Activated CD4-positive, CD25-positive, alpha-beta regulatory T cell treated with anti-CD3 and anti-CD28 coated beads, Interleukin-2, amount 50 U/mL, for 16 hours (primary cell): ENCODE data around the gene ZNF385B.

Experiments
- DNase-seq: peaks from one replicate; pipeline ENCODE4 v3.0.0-alpha.2; 2020; ENCODE audit warnings: low read depth, low spot score

The ZNF385B gene

DNA sequence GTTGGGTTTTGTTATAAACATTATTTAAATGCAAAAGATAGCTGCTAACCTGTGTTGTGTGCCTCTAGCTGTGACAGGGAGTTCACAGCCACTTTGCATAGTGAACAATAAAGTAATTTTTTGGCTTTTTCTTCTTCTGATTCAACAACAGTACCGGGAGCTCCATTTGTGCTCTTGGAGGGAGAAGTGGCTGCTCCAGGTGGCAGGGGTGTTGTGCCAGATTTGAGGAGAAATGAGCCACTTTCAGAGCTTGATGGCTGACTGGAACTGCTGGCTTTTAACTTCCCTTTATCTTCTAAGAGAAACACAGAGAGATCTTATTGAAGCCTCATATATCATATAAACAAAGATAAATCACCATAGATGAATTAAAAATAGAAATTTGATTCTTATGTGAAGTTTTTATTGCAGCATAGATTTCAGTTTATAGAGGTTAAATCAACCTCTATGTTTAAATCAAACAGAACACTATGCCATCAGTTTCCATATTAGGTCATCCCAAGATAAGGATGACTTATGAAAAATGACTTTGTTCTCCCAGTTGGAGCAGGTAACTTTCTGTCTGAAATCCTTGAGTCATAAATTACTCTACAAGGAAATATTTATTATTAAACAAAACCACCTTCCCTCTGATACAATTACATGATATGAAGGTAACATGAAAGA lies 414.8 kb downstream of the ZNF385B start:
- DNase-seq: no peak

DNA sequence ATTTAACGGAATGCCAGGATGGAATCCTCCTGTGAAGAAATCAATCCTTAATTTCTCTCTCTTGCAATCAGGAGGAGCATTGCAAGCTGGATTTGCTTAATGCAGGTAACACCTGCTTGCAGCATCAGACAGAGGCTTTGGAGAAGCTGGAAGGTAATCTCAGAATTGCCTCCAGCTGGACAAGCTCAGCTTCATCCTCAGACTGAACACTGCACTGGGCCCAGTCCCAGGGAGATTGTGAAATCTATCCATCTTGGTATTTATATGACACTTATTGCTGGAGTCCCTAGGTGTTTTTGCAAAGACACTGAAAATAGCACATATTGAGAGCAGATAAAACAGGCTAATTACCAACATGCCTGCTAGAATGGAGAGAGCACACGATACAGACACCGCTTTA lies 417.4 kb downstream of the ZNF385B start:
- DNase-seq: no peak

GRCh38 chr2:179443180-179443579 lies 418.2 kb downstream of the ZNF385B start:
- DNase-seq: no peak

- DNase-seq: no peak
Observed at GRCh38 chr2:179442206-179442605, 419.2 kb downstream of the ZNF385B start.

GRCh38 chr2:179441551-179441950 lies 419.9 kb downstream of the ZNF385B start:
- DNase-seq: no peak

GRCh38 chr2:179440642-179441251 lies 420.7 kb downstream of the ZNF385B start:
- no peak for DNase-seq

GRCh38 chr2:179438654-179439053 lies 422.8 kb downstream of the ZNF385B start:
- no peak for DNase-seq

DNA sequence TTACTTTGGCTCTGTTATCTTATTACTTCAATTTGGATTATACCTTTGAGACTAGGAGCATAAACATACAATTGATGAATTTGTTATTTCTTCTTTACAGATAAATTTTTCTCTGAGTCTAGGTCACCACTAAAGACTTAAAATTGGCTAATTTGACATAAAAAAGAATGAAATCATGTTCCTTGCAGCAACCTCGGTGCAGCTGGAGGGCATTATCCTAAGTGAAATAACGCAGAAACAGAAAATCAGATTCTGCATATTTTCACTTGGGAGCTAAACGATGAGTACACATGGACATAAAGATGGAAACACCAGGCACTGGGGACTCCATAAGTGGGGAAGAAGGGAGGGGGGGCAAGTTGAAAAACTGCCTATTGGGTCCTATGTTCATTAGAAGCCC lies 424.0 kb downstream of the ZNF385B start:
- no peak for DNase-seq

DNA sequence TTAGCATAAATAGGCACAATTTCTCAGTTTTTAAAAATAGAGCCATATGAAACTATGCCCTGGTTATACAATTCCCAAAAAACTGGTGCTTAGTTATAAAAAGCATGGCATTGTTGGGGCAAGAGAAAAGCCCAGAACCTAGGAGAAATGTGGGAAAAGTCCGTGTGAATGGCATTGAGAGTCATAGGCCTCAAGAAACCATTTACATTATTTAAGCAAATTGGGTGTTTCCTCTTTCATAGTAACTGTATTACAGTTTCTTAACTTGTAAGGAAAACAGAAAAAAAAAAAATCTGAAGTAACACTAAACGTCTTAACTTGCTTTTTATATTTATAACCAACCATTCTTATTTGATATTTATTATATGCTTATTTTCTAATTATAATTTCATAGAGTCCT lies 425.8 kb downstream of the ZNF385B start:
- DNase-seq: no peak

- DNase-seq: no peak
Observed at GRCh38 chr2:179435000-179435399, 426.4 kb downstream of the ZNF385B start.

- no peak for DNase-seq
Observed at GRCh38 chr2:179434357-179434756, 427.1 kb downstream of the ZNF385B start.

GRCh38 chr2:179432751-179433150 lies 428.7 kb downstream of the ZNF385B start:
- no peak for DNase-seq

GRCh38 chr2:179429597-179429996 lies 431.8 kb downstream of the ZNF385B start:
- DNase-seq: no peak

DNA sequence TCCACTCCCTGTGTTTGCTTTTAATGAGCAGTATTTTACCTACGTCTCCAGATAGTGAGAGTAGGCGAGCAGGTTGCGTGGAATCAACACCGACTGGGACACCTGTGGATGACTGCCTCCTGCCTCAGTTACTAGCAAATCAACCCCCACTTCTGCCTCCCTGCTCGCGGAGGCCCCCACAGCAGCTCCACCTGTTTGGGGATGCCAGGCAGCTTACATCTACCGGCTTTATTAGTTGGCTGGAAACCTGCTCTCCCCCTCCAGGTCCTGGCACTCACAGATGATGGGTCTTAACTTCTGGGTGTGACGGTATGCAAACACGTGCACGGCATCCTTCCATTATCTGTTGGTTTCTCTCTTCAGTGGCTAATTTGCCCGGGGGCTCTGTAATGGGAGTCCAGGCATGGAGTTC lies 432.3 kb downstream of the ZNF385B start:
- no peak for DNase-seq

- no peak for DNase-seq
Observed at GRCh38 chr2:179428649-179429048, 432.8 kb downstream of the ZNF385B start.

GRCh38 chr2:179427065-179427464 lies 434.3 kb downstream of the ZNF385B start:
- no peak for DNase-seq

DNA sequence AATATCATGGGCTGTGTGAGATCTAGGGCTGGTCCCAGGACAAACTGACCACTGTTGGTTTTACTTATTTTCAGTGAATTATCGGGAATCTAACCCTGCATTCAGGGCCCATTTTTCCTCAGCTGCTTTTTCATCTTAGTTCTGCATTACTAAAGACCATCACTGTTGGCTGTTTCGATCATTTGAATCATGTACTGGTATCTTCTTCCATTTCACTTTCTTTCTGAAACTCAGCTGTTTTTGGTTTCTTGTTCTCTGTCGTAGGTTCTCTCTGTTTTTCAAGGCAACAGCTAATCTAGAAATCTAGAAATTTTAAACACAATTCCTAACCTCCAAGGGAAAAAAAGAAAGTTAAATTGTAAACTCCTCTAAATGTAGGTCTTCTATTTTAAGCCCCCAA lies 436.8 kb downstream of the ZNF385B start:
- DNase-seq: no peak

- no peak for DNase-seq
Observed at GRCh38 chr2:179422037-179422643, 439.3 kb downstream of the ZNF385B start.

DNA sequence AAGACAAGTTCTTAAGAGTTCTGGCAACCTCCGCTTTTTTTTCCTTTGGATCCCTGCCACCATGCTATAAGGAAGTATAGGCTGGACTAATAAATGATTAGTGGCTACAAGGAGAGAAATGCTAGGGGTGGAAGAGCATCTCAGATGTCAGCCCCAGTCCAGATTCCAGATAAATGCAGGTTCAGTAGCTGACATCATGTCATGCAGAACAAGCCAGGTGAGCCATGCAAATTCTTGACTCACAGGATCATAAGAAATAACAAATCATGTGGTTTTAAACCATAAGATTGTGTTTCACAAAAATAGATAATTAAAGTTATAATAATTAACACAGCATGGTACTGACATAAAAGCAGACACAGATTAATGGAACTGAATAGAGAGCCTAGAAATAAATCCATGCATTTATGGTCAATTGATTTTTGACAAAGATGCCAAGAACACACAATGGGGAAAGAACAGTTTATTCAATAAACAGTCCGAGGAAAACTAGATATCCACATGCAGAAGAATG lies 443.9 kb downstream of the ZNF385B start:
- no peak for DNase-seq

GRCh38 chr2:179412112-179412511 lies 449.3 kb downstream of the ZNF385B start:
- no peak for DNase-seq

GRCh38 chr2:179410552-179411356 lies 450.7 kb downstream of the ZNF385B start:
- no peak for DNase-seq

DNA sequence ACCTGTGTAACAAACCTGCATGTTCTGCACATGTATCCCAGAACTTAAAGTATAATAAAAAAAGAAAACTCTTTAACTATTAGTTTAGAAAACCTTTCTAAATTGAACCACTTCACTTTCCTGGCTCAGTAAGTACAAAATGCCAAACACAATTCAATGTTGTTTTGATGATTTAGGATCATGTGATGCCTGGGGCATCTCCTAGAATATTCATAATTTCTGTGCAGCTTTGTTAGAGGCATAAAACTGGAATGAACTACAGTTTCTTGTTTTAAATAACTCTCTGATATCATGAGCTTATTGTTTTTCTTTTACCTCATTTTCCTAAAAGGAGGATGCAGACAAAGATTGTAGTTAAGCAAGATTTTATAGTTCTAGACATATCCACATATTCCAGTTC lies 457.8 kb downstream of the ZNF385B start:
- DNase-seq: no peak
